Measurements from ENCODE around the gene ME3.

GRCh38 chr11:86592659-86593451 lies 79.6 kb downstream of the ME3 start:
- TF ChIP-seq CTCF (conservative IDR thresholded peaks at IDR 0.05 in 1 of 2, IDR thresholded peaks at IDR 0.05 in 1 of 2; ENCODE audit: low read depth in 1 of 2, low read length in 2 of 2) (no peak), EZH2 (IDR thresholded peaks at IDR 0.05; ENCODE audit: low read length, missing control alignments) (no peak)

All from fibroblast of lung (primary cell).